Ovary (tissue), 3 donors: ENCODE data around the gene SYNDIG1L.

Experiments used
- EP300 ChIP-seq: sonication (generic); formaldehyde crosslinking; IDR thresholded peaks from one replicate; pipeline ENCODE4 v1.6.1; 2017; ENCODE audit warnings: antibody characterized with exemption
- POLR2A ChIP-seq: fragments of 450-650 bp; IDR thresholded peaks from one replicate; pipeline ENCODE4 v1.6.1; 2017; ENCODE audit warnings: antibody characterized with exemption, mild to moderate bottlenecking, moderate library complexity
- TF ChIP-seq, protein P1 (sequence below), 3 donors: fragments of 450-650 bp in 2 of 3; fragments of 200-600 bp in 1 of 3; IDR thresholded peaks; one replicate each; pipeline versions ENCODE4 v1.5.1 to v1.8.0; 2016 to 2022; ENCODE audit warnings: antibody characterized with exemption in 3 of 3, mild to moderate bottlenecking in 1 of 3
- donor health status: DM: no; HTN: no; CAD: no.

DNA sequence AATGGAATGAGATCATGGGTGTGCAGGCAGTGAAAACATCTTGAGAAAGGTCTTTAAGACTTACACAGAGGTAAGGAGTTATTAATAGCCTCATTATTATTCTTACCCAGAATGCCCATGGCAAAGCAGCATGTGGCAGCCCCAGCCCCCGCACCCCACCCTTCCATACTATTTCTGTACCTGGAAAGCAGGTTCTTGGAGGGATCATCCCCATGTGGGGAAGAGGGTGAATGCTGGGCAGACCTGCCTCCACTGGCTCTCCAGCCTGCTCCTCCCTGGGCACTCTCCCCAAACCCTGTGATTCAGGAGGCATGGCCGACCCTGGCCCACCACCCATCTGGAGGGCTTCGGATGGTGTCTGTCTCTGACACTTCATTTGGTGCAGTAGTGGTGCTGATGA, 38.8 kb upstream of the SYNDIG1L start:
- TF ChIP-seq, protein P1, sequence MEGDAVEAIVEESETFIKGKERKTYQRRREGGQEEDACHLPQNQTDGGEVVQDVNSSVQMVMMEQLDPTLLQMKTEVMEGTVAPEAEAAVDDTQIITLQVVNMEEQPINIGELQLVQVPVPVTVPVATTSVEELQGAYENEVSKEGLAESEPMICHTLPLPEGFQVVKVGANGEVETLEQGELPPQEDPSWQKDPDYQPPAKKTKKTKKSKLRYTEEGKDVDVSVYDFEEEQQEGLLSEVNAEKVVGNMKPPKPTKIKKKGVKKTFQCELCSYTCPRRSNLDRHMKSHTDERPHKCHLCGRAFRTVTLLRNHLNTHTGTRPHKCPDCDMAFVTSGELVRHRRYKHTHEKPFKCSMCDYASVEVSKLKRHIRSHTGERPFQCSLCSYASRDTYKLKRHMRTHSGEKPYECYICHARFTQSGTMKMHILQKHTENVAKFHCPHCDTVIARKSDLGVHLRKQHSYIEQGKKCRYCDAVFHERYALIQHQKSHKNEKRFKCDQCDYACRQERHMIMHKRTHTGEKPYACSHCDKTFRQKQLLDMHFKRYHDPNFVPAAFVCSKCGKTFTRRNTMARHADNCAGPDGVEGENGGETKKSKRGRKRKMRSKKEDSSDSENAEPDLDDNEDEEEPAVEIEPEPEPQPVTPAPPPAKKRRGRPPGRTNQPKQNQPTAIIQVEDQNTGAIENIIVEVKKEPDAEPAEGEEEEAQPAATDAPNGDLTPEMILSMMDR (IDR thresholded peaks at IDR 0.05): no peak
- TF ChIP-seq POLR2A (no peak), EP300 (no peak)
